Measurements from ENCODE around the gene ADAM12.
"Not testable (repeated sequence)": the region's sequence is repeated elsewhere in the genome, so short reads cannot be mapped to it uniquely, and the experiment has no call there.

ADAM12 gene

GRCh38 chr10:126058104-126058503 lies 330.2 kb downstream of the ADAM12 start:
- DNase-seq (ENCODE audit: low read depth in 2 of 2) = no peak

GRCh38 chr10:126057494-126057893 lies 330.8 kb downstream of the ADAM12 start:
- DNase-seq (ENCODE audit: low read depth in 2 of 2) = no peak

DNA sequence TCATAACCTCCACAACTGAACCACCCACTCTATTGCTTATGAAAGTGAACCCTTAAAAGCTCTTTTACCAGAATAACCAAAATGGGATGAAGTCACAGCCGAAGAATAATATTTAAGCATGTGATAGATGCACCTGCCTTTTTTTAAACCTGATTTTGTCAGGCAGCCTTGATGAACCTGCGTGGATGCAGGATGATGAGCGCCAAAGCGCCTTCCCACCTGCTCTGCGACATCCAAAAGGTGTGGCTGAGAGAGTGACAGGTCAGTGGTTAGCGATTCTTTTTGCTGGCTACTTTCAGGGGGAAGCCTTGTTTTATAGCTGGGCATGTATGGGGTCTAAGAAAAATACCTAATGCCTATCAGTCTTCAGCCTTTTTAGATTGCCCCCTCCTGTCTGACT lies 334.1 kb downstream of the ADAM12 start:
- no peak for DNase-seq (ENCODE audit: low read depth in 2 of 2)

DNA sequence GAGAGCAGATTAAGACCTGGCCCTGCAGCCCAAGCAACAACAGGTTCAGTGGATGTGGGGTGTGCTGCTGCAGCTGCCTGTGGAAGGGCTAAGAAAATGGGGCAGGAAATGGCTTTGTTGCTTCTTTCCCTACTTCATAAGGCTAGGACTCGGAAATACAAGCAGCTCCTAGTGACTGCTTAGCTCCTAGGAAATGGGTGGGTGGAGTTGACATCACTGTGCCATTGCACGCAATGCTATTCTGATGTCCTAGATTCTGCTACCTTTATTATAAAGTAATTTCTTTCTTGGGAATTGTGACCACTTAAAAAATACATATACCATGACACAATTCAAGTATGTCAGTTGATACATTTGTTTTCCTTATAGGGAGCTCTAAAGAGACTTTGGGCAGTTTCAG lies 336.1 kb downstream of the ADAM12 start:
- no peak for DNase-seq (ENCODE audit: low read depth in 2 of 2)

- peak in 1 of 2 experiments; percentile 28 for DNase-seq (ENCODE audit: low read depth in 2 of 2)
These were observed 338.2 kb downstream of the ADAM12 start for GRCh38 chr10:126049759-126050700.

- DNase-seq (ENCODE audit: low read depth in 2 of 2) = not testable (repeated sequence)
These were observed 340.5 kb downstream of the ADAM12 start for GRCh38 chr10:126047749-126048148.

GRCh38 chr10:126046831-126047230 lies 341.4 kb downstream of the ADAM12 start:
- no peak for DNase-seq (ENCODE audit: low read depth in 2 of 2)

DNA sequence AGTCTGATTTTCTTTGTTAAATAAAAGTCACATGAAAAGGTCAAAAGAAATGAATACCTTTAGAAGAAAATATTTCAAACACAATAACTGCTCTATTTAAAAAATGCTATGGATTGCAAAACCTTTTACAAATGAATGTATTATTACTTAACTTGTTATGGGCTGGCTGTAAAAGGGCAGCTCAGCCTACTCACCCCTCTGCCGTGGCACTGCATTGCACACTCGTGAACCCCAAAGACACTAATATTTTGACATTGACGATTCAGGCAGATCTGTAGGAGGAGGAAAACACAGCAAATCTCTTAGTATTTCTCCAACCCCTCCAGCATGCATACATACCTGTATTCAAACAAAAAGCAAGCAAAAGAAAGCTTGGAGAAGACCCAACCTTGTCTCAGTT lies 342.4 kb downstream of the ADAM12 start:
- DNase-seq (ENCODE audit: low read depth in 2 of 2) = no peak

GRCh38 chr10:126043389-126043788 lies 344.9 kb downstream of the ADAM12 start:
- DNase-seq (ENCODE audit: low read depth in 2 of 2) = no peak

- DNase-seq (ENCODE audit: low read depth in 2 of 2) = no peak
These were observed 345.4 kb downstream of the ADAM12 start for GRCh38 chr10:126042906-126043305.

- no peak for DNase-seq (ENCODE audit: low read depth in 2 of 2)
These were observed 345.9 kb downstream of the ADAM12 start for GRCh38 chr10:126042354-126042753.

- no peak for DNase-seq (ENCODE audit: low read depth in 2 of 2)
These were observed 346.5 kb downstream of the ADAM12 start for GRCh38 chr10:126041804-126042231.

GRCh38 chr10:126041117-126041516 lies 347.2 kb downstream of the ADAM12 start:
- DNase-seq (ENCODE audit: low read depth in 2 of 2) = no peak

- no peak for DNase-seq (ENCODE audit: low read depth in 2 of 2)
These were observed 350.3 kb downstream of the ADAM12 start for GRCh38 chr10:126037946-126038345.

DNA sequence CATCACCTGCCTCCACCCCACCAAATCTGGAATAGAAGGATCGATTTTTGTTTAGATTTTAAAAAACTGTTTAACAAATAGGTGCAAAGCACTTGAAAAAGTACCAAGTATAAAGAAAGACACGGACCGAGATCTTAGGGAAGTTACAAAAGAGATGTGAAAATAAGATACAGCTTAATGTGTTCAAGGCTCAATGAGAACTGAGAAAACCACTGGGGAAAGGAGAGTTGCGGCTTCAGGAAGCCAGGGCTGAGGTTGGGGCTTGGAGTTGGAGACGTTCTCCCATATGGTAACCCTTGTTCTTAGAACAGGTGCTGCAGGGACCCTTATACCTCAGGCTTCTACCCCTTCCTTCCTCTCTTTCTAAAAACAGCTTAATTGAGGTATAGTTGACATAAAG lies 351.8 kb downstream of the ADAM12 start:
- DNase-seq (ENCODE audit: low read depth in 2 of 2) = no peak

DNA sequence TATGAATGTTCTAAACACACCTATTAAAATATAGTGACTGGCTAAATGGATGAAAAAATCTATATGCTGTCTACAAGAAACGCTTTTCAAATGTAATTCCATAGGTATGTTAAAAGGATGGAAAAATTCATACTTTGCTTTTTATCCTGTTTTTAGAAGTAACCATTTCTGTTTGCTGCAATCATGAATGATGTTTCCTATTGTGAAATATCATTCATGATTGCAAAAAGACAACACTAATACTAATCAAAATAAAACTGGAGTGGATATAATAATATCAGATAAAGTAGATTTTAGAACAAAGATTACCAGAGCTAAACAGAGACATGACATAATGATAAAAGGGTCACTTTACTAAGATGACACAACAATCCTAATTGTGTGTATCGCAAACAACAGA lies 353.7 kb downstream of the ADAM12 start:
- no peak for DNase-seq (ENCODE audit: low read depth in 2 of 2)

- no peak for DNase-seq (ENCODE audit: low read depth in 2 of 2)
These were observed 358.3 kb downstream of the ADAM12 start for GRCh38 chr10:126029999-126030398.

DNA sequence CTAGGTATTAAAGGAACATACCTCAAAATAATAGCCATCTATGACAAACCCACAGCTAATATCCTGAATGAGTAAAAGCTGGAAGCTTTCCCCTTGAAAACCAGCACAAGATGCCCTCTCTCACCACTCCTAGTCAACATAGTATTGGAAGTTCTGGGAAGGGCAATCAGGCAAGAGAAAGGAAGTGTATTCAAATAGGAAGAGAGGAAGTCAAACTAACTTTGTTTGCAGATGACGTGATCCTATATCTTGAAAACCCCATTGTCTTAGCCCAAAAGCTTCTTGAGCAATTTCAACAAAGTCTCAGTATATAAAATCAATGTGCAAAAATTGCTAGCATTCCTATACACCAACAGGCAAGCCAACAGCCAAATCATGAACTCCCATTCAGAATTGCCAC lies 360.6 kb downstream of the ADAM12 start:
- DNase-seq (ENCODE audit: low read depth in 2 of 2) = no peak

- no peak for DNase-seq (ENCODE audit: low read depth in 2 of 2)
These were observed 365.4 kb downstream of the ADAM12 start for GRCh38 chr10:126022841-126023240.

- DNase-seq (ENCODE audit: low read depth in 2 of 2) = no peak
These were observed 366.3 kb downstream of the ADAM12 start for GRCh38 chr10:126021833-126022500.

- no peak for DNase-seq (ENCODE audit: low read depth in 2 of 2)
These were observed 370.2 kb downstream of the ADAM12 start for GRCh38 chr10:126017961-126018560.

- no peak for DNase-seq (ENCODE audit: low read depth in 2 of 2)
These were observed 371.4 kb downstream of the ADAM12 start for GRCh38 chr10:126016882-126017281.
